ENCODE data around the gene C6orf141.

The C6orf141 gene

DNA sequence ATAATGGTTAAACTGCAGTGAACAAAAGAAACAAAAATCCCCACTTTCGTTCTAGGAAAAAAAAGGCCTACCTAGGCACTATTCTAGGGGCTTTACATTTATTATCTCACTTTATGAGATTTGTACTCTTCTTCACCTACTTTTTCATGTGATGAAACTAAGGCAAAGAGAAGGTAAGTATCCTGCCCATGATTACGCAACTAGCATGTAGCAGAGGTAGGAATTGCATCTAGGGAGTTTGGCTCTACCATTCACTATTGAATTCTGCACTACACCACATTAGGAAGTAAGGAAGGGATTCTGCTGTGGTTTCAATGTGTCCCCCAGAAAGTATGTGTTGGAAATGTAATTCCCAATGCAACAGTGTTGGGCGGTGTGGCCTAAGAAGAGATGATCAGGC is 11.4 kb upstream of the C6orf141 start:
- H3K4me3 ChIP-seq (ENCODE audit: insufficient read depth, low read depth, low read length) = no peak overlapping the region
- 96 to 98% methylated on average over 2 to 3 of the region's 3 CpGs for WGBS, 2 experiments
- H3K9me3 ChIP-seq (ENCODE audit: control insufficient read depth, low read length) = no peaks in the 10 kb centered on the region
- no peaks in the 10 kb centered on the region for H3K27me3 ChIP-seq (ENCODE audit: control insufficient read depth, insufficient read depth, low read length, poor library complexity, severe bottlenecking)
- H3K36me3 ChIP-seq (ENCODE audit: control insufficient read depth, insufficient read depth, low read length) = no peaks in the 10 kb centered on the region
- H3K27ac ChIP-seq (ENCODE audit: insufficient read depth, low read depth, low read length, poor library complexity, severe bottlenecking) = no peak overlapping the region
- H3K4me1 ChIP-seq (ENCODE audit: control insufficient read depth, insufficient read depth, low read length) = peaks cover 3% of the 10 kb centered on the region

DNA sequence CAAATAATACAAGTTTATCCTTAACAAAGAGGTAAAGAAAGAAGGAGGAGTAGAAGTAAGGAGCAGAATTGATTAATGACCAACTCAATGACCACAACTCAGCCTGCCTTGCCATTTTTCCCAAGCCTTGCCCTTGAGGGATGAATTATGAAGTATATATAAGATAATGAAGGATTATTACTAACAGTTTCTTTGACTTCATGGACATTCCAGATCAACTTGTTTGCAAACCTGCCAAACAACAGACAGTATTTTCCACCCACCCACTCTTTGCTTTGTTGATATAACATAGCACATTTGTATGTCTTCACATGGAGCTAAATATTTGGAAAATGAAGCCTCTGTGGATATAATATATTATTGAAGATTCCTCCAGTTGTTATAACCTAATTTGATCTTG is 9.9 kb upstream of the C6orf141 start:
- H3K4me1 ChIP-seq (ENCODE audit: control insufficient read depth, insufficient read depth, low read length) = peaks cover 3% of the 10 kb centered on the region

DNA sequence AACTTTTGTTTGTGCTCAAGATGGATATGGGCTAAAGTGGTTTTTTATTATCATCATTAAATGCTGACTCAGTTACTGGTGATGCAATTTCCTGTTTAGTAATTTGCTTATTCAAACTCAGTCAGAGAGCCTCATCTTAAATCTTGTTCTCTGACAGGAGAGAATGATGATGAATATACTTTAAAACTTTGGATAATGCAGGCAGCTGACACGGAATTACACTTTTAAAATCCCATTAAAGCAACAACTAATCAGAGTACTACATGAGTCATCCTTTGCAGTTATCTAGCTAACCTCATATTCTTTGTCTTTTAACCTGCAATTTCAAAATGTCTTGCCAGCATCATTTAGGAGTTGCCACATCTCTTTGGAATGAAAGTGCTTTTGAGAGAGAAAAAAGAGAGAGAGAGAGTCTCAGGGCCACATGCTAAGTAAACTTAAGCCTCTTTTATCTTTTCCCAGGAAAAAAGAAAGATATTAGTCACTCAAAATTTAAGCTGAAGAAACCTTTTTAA is 9.2 kb upstream of the C6orf141 start:
- H3K36me3 ChIP-seq (ENCODE audit: control insufficient read depth, insufficient read depth, low read length) = no peaks in the 10 kb centered on the region
- H3K9me3 ChIP-seq (ENCODE audit: control insufficient read depth, low read length) = no peaks in the 10 kb centered on the region
- no peak overlapping the region for H3K4me3 ChIP-seq (ENCODE audit: insufficient read depth, low read depth, low read length)
- H3K4me1 ChIP-seq (ENCODE audit: control insufficient read depth, insufficient read depth, low read length) = peaks cover 3% of the 10 kb centered on the region
- 64 to 80% methylated on average over 1 of the region's 1 CpG for WGBS, 2 experiments
- H3K27me3 ChIP-seq (ENCODE audit: control insufficient read depth, insufficient read depth, low read length, poor library complexity, severe bottlenecking) = no peaks in the 10 kb centered on the region
- no peak overlapping the region for H3K27ac ChIP-seq (ENCODE audit: insufficient read depth, low read depth, low read length, poor library complexity, severe bottlenecking)

More for the DNA sequence above, 9.9 kb upstream of the C6orf141 start:
- Histone ChIP-seq H3K36me3 (ENCODE audit: control insufficient read depth, insufficient read depth, low read length) (no peaks in the 10 kb centered on the region), H3K4me3 (ENCODE audit: insufficient read depth, low read depth, low read length) (no peak overlapping the region), H3K27me3 (ENCODE audit: control insufficient read depth, insufficient read depth, low read length, poor library complexity, severe bottlenecking) (no peaks in the 10 kb centered on the region), H3K27ac (ENCODE audit: insufficient read depth, low read depth, low read length, poor library complexity, severe bottlenecking) (no peak overlapping the region), H3K9me3 (ENCODE audit: control insufficient read depth, low read length) (no peaks in the 10 kb centered on the region)

DNA sequence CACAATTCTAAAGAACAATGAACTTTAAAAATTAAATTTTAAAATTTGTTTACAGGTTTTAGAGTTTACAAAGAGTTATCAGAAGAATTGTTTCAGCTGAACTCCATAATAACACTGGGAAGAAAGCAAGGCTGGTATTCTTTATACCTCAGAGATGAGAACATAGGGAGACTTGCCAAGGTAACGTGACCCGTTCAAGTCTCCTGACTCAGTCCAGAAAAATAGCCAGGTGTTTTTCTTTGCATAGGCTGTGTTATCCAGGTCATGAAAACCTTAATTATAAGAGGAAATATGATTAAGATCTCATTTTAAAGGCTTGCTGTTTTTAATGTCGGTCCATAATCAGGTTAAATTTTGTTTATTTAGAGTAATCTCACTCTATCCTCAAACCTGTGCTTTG is 8.5 kb upstream of the C6orf141 start:
- WGBS, 2 experiments = 88 to 94% methylated on average over 2 of the region's 3 CpGs
- Histone ChIP-seq H3K4me3 (ENCODE audit: insufficient read depth, low read depth, low read length) (no peak overlapping the region), H3K9me3 (ENCODE audit: control insufficient read depth, low read length) (no peaks in the 10 kb centered on the region), H3K27me3 (ENCODE audit: control insufficient read depth, insufficient read depth, low read length, poor library complexity, severe bottlenecking) (no peaks in the 10 kb centered on the region), H3K36me3 (ENCODE audit: control insufficient read depth, insufficient read depth, low read length) (no peaks in the 10 kb centered on the region), H3K4me1 (ENCODE audit: control insufficient read depth, insufficient read depth, low read length) (peaks cover 3% of the 10 kb centered on the region), H3K27ac (ENCODE audit: insufficient read depth, low read depth, low read length, poor library complexity, severe bottlenecking) (no peak overlapping the region)

GRCh38 chr6:49543087-49543858 is 7.2 kb upstream of the C6orf141 start:
- Histone ChIP-seq H3K4me3 (ENCODE audit: insufficient read depth, low read depth, low read length) (no peak overlapping the region), H3K36me3 (ENCODE audit: control insufficient read depth, insufficient read depth, low read length) (no peaks in the 10 kb centered on the region), H3K27ac (ENCODE audit: insufficient read depth, low read depth, low read length, poor library complexity, severe bottlenecking) (no peak overlapping the region), H3K27me3 (ENCODE audit: control insufficient read depth, insufficient read depth, low read length, poor library complexity, severe bottlenecking) (no peaks in the 10 kb centered on the region), H3K9me3 (ENCODE audit: control insufficient read depth, low read length) (no peaks in the 10 kb centered on the region), H3K4me1 (ENCODE audit: control insufficient read depth, insufficient read depth, low read length) (peaks cover 3% of the 10 kb centered on the region)
- WGBS, 2 experiments = 93 to 98% methylated on average over 5 to 7 of the region's 7 CpGs

DNA sequence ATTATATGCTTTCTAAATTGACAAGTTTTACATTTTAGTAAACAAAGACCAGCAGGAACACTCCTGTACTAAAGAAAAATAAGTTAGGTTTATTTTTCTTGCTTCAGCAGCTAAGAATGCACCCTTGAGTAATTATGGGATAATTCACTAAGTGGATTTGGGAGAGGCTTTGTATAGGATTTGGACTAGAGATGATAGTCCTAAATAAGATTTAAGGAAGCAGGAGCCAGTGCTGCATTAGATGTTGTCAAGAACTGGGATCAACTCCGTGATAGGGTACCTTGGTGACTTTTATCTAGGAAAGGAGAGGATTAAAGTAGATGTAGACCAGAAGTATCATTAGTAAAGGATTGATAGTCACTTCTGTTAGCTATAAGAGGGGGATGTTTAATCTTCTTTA is 4.1 kb upstream of the C6orf141 start:
- no peaks in the 10 kb centered on the region for H3K9me3 ChIP-seq (ENCODE audit: control insufficient read depth, low read length)
- H3K27me3 ChIP-seq (ENCODE audit: control insufficient read depth, insufficient read depth, low read length, poor library complexity, severe bottlenecking) = peaks cover 8% of the 10 kb centered on the region
- no peak overlapping the region for H3K27ac ChIP-seq (ENCODE audit: insufficient read depth, low read depth, low read length, poor library complexity, severe bottlenecking)
- no peak overlapping the region for H3K4me3 ChIP-seq (ENCODE audit: insufficient read depth, low read depth, low read length)
- no peaks in the 10 kb centered on the region for H3K36me3 ChIP-seq (ENCODE audit: control insufficient read depth, insufficient read depth, low read length)
- 85 to 91% methylated on average over 1 of the region's 1 CpG for WGBS, 2 experiments
- peaks cover 15% of the 10 kb centered on the region for H3K4me1 ChIP-seq (ENCODE audit: control insufficient read depth, insufficient read depth, low read length)

- peaks cover 8% of the 10 kb centered on the region for H3K27me3 ChIP-seq (ENCODE audit: control insufficient read depth, insufficient read depth, low read length, poor library complexity, severe bottlenecking)
- H3K4me1 ChIP-seq (ENCODE audit: control insufficient read depth, insufficient read depth, low read length) = peaks cover 26% of the 10 kb centered on the region
- no peaks in the 10 kb centered on the region for H3K36me3 ChIP-seq (ENCODE audit: control insufficient read depth, insufficient read depth, low read length)
- no peak overlapping the region for H3K4me3 ChIP-seq (ENCODE audit: insufficient read depth, low read depth, low read length)
- no peaks in the 10 kb centered on the region for H3K9me3 ChIP-seq (ENCODE audit: control insufficient read depth, low read length)
- no peak overlapping the region for H3K27ac ChIP-seq (ENCODE audit: insufficient read depth, low read depth, low read length, poor library complexity, severe bottlenecking)
- WGBS, 2 experiments = 70 to 82% methylated on average over 5 of the region's 5 CpGs
Observed at GRCh38 chr6:49548613-49549304, 1.7 kb upstream of the C6orf141 start.

GRCh38 chr6:49549691-49550491 is 577 bp upstream of the C6orf141 start:
- 19 to 22% methylated on average over 18 of the region's 20 CpGs for WGBS, 2 experiments
- no peaks in the 10 kb centered on the region for H3K36me3 ChIP-seq (ENCODE audit: control insufficient read depth, insufficient read depth, low read length)
- peak overlapping the region; percentile 82 for H3K4me3 ChIP-seq (ENCODE audit: insufficient read depth, low read depth, low read length)
- peaks cover 28% of the 10 kb centered on the region for H3K4me1 ChIP-seq (ENCODE audit: control insufficient read depth, insufficient read depth, low read length)
- H3K9me3 ChIP-seq (ENCODE audit: control insufficient read depth, low read length) = no peaks in the 10 kb centered on the region
- H3K27me3 ChIP-seq (ENCODE audit: control insufficient read depth, insufficient read depth, low read length, poor library complexity, severe bottlenecking) = peaks cover 8% of the 10 kb centered on the region
- peak overlapping the region; percentile 94 for H3K27ac ChIP-seq (ENCODE audit: insufficient read depth, low read depth, low read length, poor library complexity, severe bottlenecking)

DNA sequence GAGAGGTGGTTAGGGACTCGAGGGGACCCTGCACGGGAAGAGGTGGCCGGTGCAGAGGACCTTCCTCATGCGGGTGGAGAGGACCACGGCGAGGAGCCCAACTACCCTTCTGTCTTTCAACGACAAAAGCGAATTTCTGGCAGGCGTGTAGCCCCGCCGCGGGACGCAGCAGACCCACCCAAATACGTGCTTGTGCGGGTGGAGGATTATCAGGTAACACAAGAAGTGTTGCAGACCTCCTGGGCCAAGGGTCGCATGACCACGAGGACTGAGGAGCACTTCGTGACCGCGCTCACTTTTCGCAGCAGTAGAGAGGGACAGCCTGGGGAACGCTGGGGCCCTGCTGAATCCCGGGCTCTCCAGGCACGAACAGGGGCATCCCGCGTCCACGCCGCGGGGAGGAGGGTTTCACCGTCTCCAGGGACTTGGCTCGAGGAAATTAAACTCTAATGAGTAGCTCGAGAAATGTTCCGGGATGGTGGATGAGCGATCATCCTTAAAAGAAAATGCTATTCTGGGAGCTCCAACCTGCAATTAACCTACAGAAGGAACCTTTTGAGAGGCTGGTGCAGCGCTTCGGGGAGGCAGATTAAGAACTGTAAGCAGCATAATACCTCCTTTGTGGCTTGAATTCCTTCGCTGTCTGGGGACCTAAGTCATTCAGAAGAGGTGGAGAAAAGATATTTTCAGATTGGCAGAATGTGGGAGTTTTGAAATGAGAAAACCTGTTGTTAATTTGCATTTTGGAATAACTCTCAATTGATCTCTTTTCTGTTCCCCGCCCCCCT is 804 bp downstream of the C6orf141 start:
- H3K4me3 ChIP-seq (ENCODE audit: insufficient read depth, low read depth, low read length) = peak overlapping the region; percentile 82
- H3K27me3 ChIP-seq (ENCODE audit: control insufficient read depth, insufficient read depth, low read length, poor library complexity, severe bottlenecking) = peaks cover 8% of the 10 kb centered on the region
- WGBS, 2 experiments = 0 to 1% methylated on average over 38 of the region's 38 CpGs
- H3K36me3 ChIP-seq (ENCODE audit: control insufficient read depth, insufficient read depth, low read length) = no peaks in the 10 kb centered on the region
- peaks cover 32% of the 10 kb centered on the region for H3K4me1 ChIP-seq (ENCODE audit: control insufficient read depth, insufficient read depth, low read length)
- peak overlapping the region; percentile 94 for H3K27ac ChIP-seq (ENCODE audit: insufficient read depth, low read depth, low read length, poor library complexity, severe bottlenecking)
- H3K9me3 ChIP-seq (ENCODE audit: control insufficient read depth, low read length) = no peaks in the 10 kb centered on the region
